ENCODE measurements around the gene LRP2. TPM values are rescaled to one million over a fixed set of nuclear protein-coding genes. Genes with fewer than 3 reads are reported as not detected.
"Not testable (repeated sequence)": the region's sequence is repeated elsewhere in the genome, so short reads cannot be mapped to it uniquely, and the experiment has no call there.

Gene LRP2
- total and polyA plus RNA-seq, 3 experiments from 2014 or later: 0.04 to 0.07 TPM; not detected in 1

GRCh38 chr2:169325886-169326285 lies 36.4 kb downstream of the LRP2 start:
- H3K4me3 ChIP-seq (ENCODE audit: low read length); H3K27ac ChIP-seq (ENCODE audit: low read depth, low read length); H3K36me3 Mint-ChIP-seq; H3K27me3 ChIP-seq (ENCODE audit: insufficient read depth, low read length, poor library complexity, severe bottlenecking); H3K4me1 Mint-ChIP-seq; POLR2A ChIA-PET; H3K9me3 Mint-ChIP-seq; H3K27ac Mint-ChIP-seq; H3K36me3 ChIP-seq (ENCODE audit: insufficient read depth, low read length); H3K4me1 ChIP-seq (ENCODE audit: insufficient read depth, low read length); H3K4me3 Mint-ChIP-seq; CTCF ChIA-PET; H3K9me3 ChIP-seq (ENCODE audit: low read length); DNase-seq: not testable (repeated sequence)
- peaks cover 4 to 26% of the 10 kb centered on the region in 2 donors for H3K27me3 Mint-ChIP-seq

GRCh38 chr2:169324581-169325260 lies 37.6 kb downstream of the LRP2 start:
- no peaks in the 10 kb centered on the region for H3K36me3 Mint-ChIP-seq
- ChIA-PET POLR2A (interaction anchor here (0.7 kb wide), 1 partner anchor 1154 kb away, joined by 3 read pairs; no protein-coding TSS in a partner anchor), CTCF (no interaction called here)
- Histone ChIP-seq H3K27me3 (ENCODE audit: insufficient read depth, low read length, poor library complexity, severe bottlenecking) (no peaks in the 10 kb centered on the region), H3K4me3 (ENCODE audit: low read length) (no peak overlapping the region), H3K36me3 (ENCODE audit: insufficient read depth, low read length) (no peaks in the 10 kb centered on the region), H3K4me1 (ENCODE audit: insufficient read depth, low read length) (no peaks in the 10 kb centered on the region), H3K9me3 (ENCODE audit: low read length) (no peaks in the 10 kb centered on the region), H3K27ac (ENCODE audit: low read depth, low read length) (no peak overlapping the region)
- no peak overlapping the region for H3K4me3 Mint-ChIP-seq
- peaks cover 1 to 21% of the 10 kb centered on the region in 2 donors for H3K27me3 Mint-ChIP-seq
- no peak for DNase-seq
- no peaks in the 10 kb centered on the region for H3K4me1 Mint-ChIP-seq
- no peaks in the 10 kb centered on the region for H3K9me3 Mint-ChIP-seq
- no peak overlapping the region for H3K27ac Mint-ChIP-seq

- Histone ChIP-seq H3K27ac (ENCODE audit: low read depth, low read length) (no peak overlapping the region), H3K27me3 (ENCODE audit: insufficient read depth, low read length, poor library complexity, severe bottlenecking) (no peaks in the 10 kb centered on the region), H3K36me3 (ENCODE audit: insufficient read depth, low read length) (no peaks in the 10 kb centered on the region), H3K4me3 (ENCODE audit: low read length) (no peak overlapping the region), H3K4me1 (ENCODE audit: insufficient read depth, low read length) (no peaks in the 10 kb centered on the region), H3K9me3 (ENCODE audit: low read length) (no peaks in the 10 kb centered on the region)
- no peak overlapping the region for H3K27ac Mint-ChIP-seq
- no peaks in the 10 kb centered on the region for H3K36me3 Mint-ChIP-seq
- ChIA-PET POLR2A (no interaction called here), CTCF (no interaction called here)
- H3K4me1 Mint-ChIP-seq: no peaks in the 10 kb centered on the region
- peaks cover 1 to 18% of the 10 kb centered on the region in 2 donors for H3K27me3 Mint-ChIP-seq
- H3K9me3 Mint-ChIP-seq: no peaks in the 10 kb centered on the region
- no peak for DNase-seq
- no peak overlapping the region for H3K4me3 Mint-ChIP-seq
These were observed 38.5 kb downstream of the LRP2 start for GRCh38 chr2:169323841-169324240.

- H3K27ac Mint-ChIP-seq: no peak overlapping the region
- no peaks in the 10 kb centered on the region for H3K9me3 ChIP-seq (ENCODE audit: low read length)
- no peak for DNase-seq
- H3K4me3 ChIP-seq (ENCODE audit: low read length): no peak overlapping the region
- H3K27me3 ChIP-seq (ENCODE audit: insufficient read depth, low read length, poor library complexity, severe bottlenecking): peaks cover under 1% of the 10 kb centered on the region
- no peaks in the 10 kb centered on the region for H3K4me1 Mint-ChIP-seq
- H3K27me3 Mint-ChIP-seq: peaks cover 8 to 35% of the 10 kb centered on the region in 2 donors
- no peak overlapping the region for H3K27ac ChIP-seq (ENCODE audit: low read depth, low read length)
- POLR2A ChIA-PET: no interaction called here
- CTCF ChIA-PET: no interaction called here
- no peak overlapping the region for H3K4me3 Mint-ChIP-seq
- no peaks in the 10 kb centered on the region for H3K4me1 ChIP-seq (ENCODE audit: insufficient read depth, low read length)
- no peaks in the 10 kb centered on the region for H3K36me3 Mint-ChIP-seq
- H3K9me3 Mint-ChIP-seq: no peaks in the 10 kb centered on the region
- H3K36me3 ChIP-seq (ENCODE audit: insufficient read depth, low read length): no peaks in the 10 kb centered on the region
These were observed 41.8 kb downstream of the LRP2 start for GRCh38 chr2:169320561-169320960.

GRCh38 chr2:169315357-169315756 lies 47.0 kb downstream of the LRP2 start:
- Mint-ChIP-seq H3K36me3 (peaks cover 0 to 3% (median 0%) of the 10 kb centered on the region in 3 donors), H3K27me3 (peaks cover 16 to 46% of the 10 kb centered on the region in 2 donors), H3K4me1 (no peaks in the 10 kb centered on the region), H3K4me3 (no peak overlapping the region), H3K9me3 (peaks cover 0 to 5% (median 2%) of the 10 kb centered on the region in 5 donors), H3K27ac (no peak overlapping the region)
- Histone ChIP-seq H3K27ac (ENCODE audit: low read depth, low read length) (no peak overlapping the region), H3K9me3 (ENCODE audit: low read length) (no peaks in the 10 kb centered on the region), H3K27me3 (ENCODE audit: insufficient read depth, low read length, poor library complexity, severe bottlenecking) (peaks cover 6% of the 10 kb centered on the region), H3K4me3 (ENCODE audit: low read length) (no peak overlapping the region), H3K36me3 (ENCODE audit: insufficient read depth, low read length) (no peaks in the 10 kb centered on the region), H3K4me1 (ENCODE audit: insufficient read depth, low read length) (no peaks in the 10 kb centered on the region)
- no peak for DNase-seq
- CTCF ChIA-PET: no interaction called here
- POLR2A ChIA-PET: no interaction called here

GRCh38 chr2:169308349-169308748 lies 54.0 kb downstream of the LRP2 start:
- CTCF ChIA-PET; POLR2A ChIA-PET; H3K36me3 ChIP-seq (ENCODE audit: insufficient read depth, low read length); H3K4me3 Mint-ChIP-seq; DNase-seq; H3K27me3 Mint-ChIP-seq; H3K27me3 ChIP-seq (ENCODE audit: insufficient read depth, low read length, poor library complexity, severe bottlenecking); H3K27ac ChIP-seq (ENCODE audit: low read depth, low read length); H3K27ac Mint-ChIP-seq; H3K4me1 ChIP-seq (ENCODE audit: insufficient read depth, low read length); H3K4me1 Mint-ChIP-seq; H3K4me3 ChIP-seq (ENCODE audit: low read length); H3K9me3 ChIP-seq (ENCODE audit: low read length); H3K36me3 Mint-ChIP-seq: not testable (repeated sequence)
- peaks cover 0 to 19% (median 2%) of the 10 kb centered on the region in 5 donors for H3K9me3 Mint-ChIP-seq

- H3K27ac Mint-ChIP-seq; H3K36me3 ChIP-seq (ENCODE audit: insufficient read depth, low read length); H3K4me3 ChIP-seq (ENCODE audit: low read length); H3K27me3 Mint-ChIP-seq; CTCF ChIA-PET; H3K27ac ChIP-seq (ENCODE audit: low read depth, low read length); H3K27me3 ChIP-seq (ENCODE audit: insufficient read depth, low read length, poor library complexity, severe bottlenecking); H3K4me1 ChIP-seq (ENCODE audit: insufficient read depth, low read length); H3K9me3 ChIP-seq (ENCODE audit: low read length); DNase-seq; H3K36me3 Mint-ChIP-seq; H3K4me1 Mint-ChIP-seq; H3K9me3 Mint-ChIP-seq; H3K4me3 Mint-ChIP-seq; POLR2A ChIA-PET: not testable (repeated sequence)
These were observed 57.6 kb downstream of the LRP2 start for GRCh38 chr2:169304689-169305088.

- DNase-seq: no peak
- Histone ChIP-seq H3K4me3 (ENCODE audit: low read length) (no peak overlapping the region), H3K27ac (ENCODE audit: low read depth, low read length) (no peak overlapping the region), H3K36me3 (ENCODE audit: insufficient read depth, low read length) (no peaks in the 10 kb centered on the region), H3K9me3 (ENCODE audit: low read length) (no peaks in the 10 kb centered on the region), H3K27me3 (ENCODE audit: insufficient read depth, low read length, poor library complexity, severe bottlenecking) (peaks cover 6% of the 10 kb centered on the region), H3K4me1 (ENCODE audit: insufficient read depth, low read length) (no peaks in the 10 kb centered on the region)
- H3K4me1 Mint-ChIP-seq: no peaks in the 10 kb centered on the region
- peaks cover 0 to 6% (median 0%) of the 10 kb centered on the region in 5 donors for H3K9me3 Mint-ChIP-seq
- H3K36me3 Mint-ChIP-seq: no peaks in the 10 kb centered on the region
- CTCF ChIA-PET: no interaction called here
- H3K27ac Mint-ChIP-seq: no peak overlapping the region
- POLR2A ChIA-PET: no interaction called here
- H3K4me3 Mint-ChIP-seq: no peak overlapping the region
- H3K27me3 Mint-ChIP-seq: peaks cover 5 to 7% of the 10 kb centered on the region in 2 donors
These were observed 58.6 kb downstream of the LRP2 start for GRCh38 chr2:169303579-169304305.
